Panc1 (cell line): ENCODE data around the gene LAMB4. TPM values are rescaled to one million over a fixed set of nuclear protein-coding genes. Genes with fewer than 3 reads are reported as not detected.

Source experiments
- ATAC-seq: fragments of 200-7000 bp; cut with Tn5 transposase; 2 replicates; pipeline ENCODE4 v1.9.1; 2020; ENCODE audit warnings: mild to moderate bottlenecking, moderate library complexity
- BruUV-seq: library from RNA; stranded (reverse); fragments of 400-500 nt; replicated peaks from 2 replicates; lab custom pipeline; 2021; lab: Mats Ljungman, UMichigan
- CTCF ChIA-PET: fragments of 300-600 bp; sonication (Branson Sonifier 250); formaldehyde crosslinking; loops from one replicate; lab custom pipeline; 2022; ENCODE audit warnings: antibody characterized with exemption; lab: Charles Lee
- POLR2A ChIA-PET: fragments of 300-600 bp; sonication (Branson Sonifier 250); formaldehyde crosslinking; loops from one replicate; lab custom pipeline; 2022; ENCODE audit warnings: antibody characterized with exemption; lab: Charles Lee
- DNase-seq: peaks from one replicate; pipeline ENCODE4 v3.0.0-alpha.2; 2010; ENCODE audit warnings: low read depth, low spot score
- H3K27ac ChIP-seq: 2 replicates; pipeline ENCODE4 v1.5.1; 2011; ENCODE audit warnings: mild to moderate bottlenecking, low read length, inconsistent platforms
- H3K27me3 ChIP-seq: fragments of 200-500 bp; sonication (Bioruptor generic); 2 replicates; pipeline ENCODE4 v1.6.0; 2014; ENCODE audit warnings: low read length, inconsistent platforms; ENCODE audit not compliant: control insufficient read depth, insufficient read depth
- H3K36me3 ChIP-seq: fragments of 200-500 bp; sonication (Bioruptor generic); 2 replicates; pipeline ENCODE4 v1.5.1; 2014; ENCODE audit warnings: inconsistent platforms, mild to moderate bottlenecking, low read length, moderate library complexity; ENCODE audit not compliant: control insufficient read depth, insufficient read depth
- H3K4me1 ChIP-seq: 2 replicates; pipeline ENCODE4 v1.5.1; 2011; ENCODE audit warnings: inconsistent platforms, mild to moderate bottlenecking, low read length, moderate library complexity; ENCODE audit not compliant: control insufficient read depth, insufficient read depth
- H3K4me3 ChIP-seq, 2 experiments: 2 replicates each; pipeline ENCODE4 v1.5.1; 2011 to 2012; ENCODE audit warnings: low read depth in 2 of 2, low read length in 2 of 2, mild to moderate bottlenecking in 2 of 2, inconsistent platforms in 1 of 2, moderate library complexity in 1 of 2
- H3K9me3 ChIP-seq: fragments of 200-500 bp; sonication (Bioruptor generic); 2 replicates; pipeline ENCODE4 v1.5.1; 2014; ENCODE audit warnings: low read depth, mild to moderate bottlenecking, inconsistent platforms, low read length, moderate library complexity; ENCODE audit not compliant: control insufficient read depth, insufficient read depth
- CTCF ChIP-seq: fragments of 450-650 bp; IDR thresholded peaks from 2 replicates; pipeline ENCODE4 v1.5.1; 2017; ENCODE audit warnings: mild to moderate bottlenecking
- POLR2AphosphoS5 ChIP-seq: IDR thresholded peaks from 2 replicates; pipeline ENCODE4 v1.6.1; 2012; ENCODE audit warnings: mild to moderate bottlenecking, low read depth, low read length, moderate library complexity
- REST ChIP-seq, 2 experiments: IDR thresholded peaks; 2 replicates each; pipeline ENCODE4 v1.6.1; 2011 to 2012; ENCODE audit warnings: low read depth in 2 of 2, control low read depth in 1 of 2, low read length in 1 of 2, mild to moderate bottlenecking in 1 of 2, moderate library complexity in 1 of 2; ENCODE audit not compliant: insufficient read depth in 1 of 2
- SIN3A ChIP-seq: IDR thresholded peaks from 2 replicates; pipeline ENCODE4 v1.6.1; 2012; ENCODE audit warnings: low read depth, mild to moderate bottlenecking, low read length, moderate library complexity, borderline replicate concordance; ENCODE audit not compliant: insufficient read depth
- TCF7L2 ChIP-seq: IDR thresholded peaks from 2 replicates; pipeline ENCODE4 v1.6.1; 2011; ENCODE audit warnings: mild to moderate bottlenecking, low read depth, low read length, inconsistent platforms
- in situ Hi-C: cut with HindIII; loops from 2 replicates; pipeline ENCODE4 v1.10.0; 2016; ENCODE audit warnings: low sequenced_read_pairs, low pct_unique_long_range_greater_than_20kb
- intact Hi-C: fragments of 100-400 bp; cut with micrococcal nuclease; formaldehyde crosslinking; loops from one replicate; pipeline ENCODE4 v1.10.0; 2022; ENCODE audit not compliant: unreplicated experiment
- total RNA-seq: library from RNA; stranded (reverse); gene quantifications from one replicate; pipeline ENCODE4 v1.2.1, GENCODE V29; 2021; ENCODE audit not compliant: unreplicated experiment

The LAMB4 gene
- total RNA-seq, 1 experiment from 2014 or later: not detected

GRCh38 chr7:108164946-108165345 lies 34.8 kb upstream of the LAMB4 start:
- ChIA-PET CTCF (no interaction called here), POLR2A (no interaction called here)
- no peak for TF ChIP-seq REST (IDR thresholded peaks at IDR 0.05; ENCODE audit: insufficient read depth in 1 of 2, low read depth in 2 of 2, low read length in 1 of 2)
- TF ChIP-seq POLR2AphosphoS5: no peak
- no peak for TF ChIP-seq CTCF
- no peak for TF ChIP-seq SIN3A
- no peak for TF ChIP-seq TCF7L2
- no TSS peak for BruUV-seq
- no peak for DNase-seq
- no peak for ATAC-seq
- Histone ChIP-seq H3K27ac (no peak overlapping the region), H3K4me1 (no peaks in the 10 kb centered on the region), H3K36me3 (no peaks in the 10 kb centered on the region), H3K4me3 (no peak overlapping the region), H3K9me3 (no peaks in the 10 kb centered on the region), H3K27me3 (peaks cover 9% of the 10 kb centered on the region; the same call in 1 of the 2 replicates)
- in situ Hi-C loops: no loop called here
- intact Hi-C loops: no loop called here

DNA sequence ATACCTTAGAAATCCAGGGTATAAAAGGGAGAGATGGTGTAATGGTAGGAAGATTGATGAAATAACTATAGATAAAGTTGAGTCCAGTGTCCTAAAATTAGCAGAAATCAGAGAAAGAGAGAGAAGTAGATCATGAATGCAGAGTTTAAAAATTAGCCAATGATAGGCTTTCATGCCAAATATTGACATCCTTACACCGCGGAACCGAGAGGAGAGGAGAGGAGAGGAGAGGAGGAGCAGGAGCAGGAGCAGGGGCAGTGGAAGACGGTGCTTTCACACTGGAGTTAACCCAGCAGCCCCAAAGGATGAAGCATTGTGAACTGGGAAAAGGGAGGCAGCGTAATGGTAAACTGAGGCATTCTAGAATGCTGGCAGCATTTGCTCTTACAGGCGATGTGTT lies 34.2 kb upstream of the LAMB4 start:
- no peak for ATAC-seq
- ChIA-PET POLR2A (no interaction called here), CTCF (no interaction called here)
- Histone ChIP-seq H3K27ac (no peak overlapping the region), H3K9me3 (no peaks in the 10 kb centered on the region), H3K27me3 (peaks cover 7% of the 10 kb centered on the region; the same call in 1 of the 2 replicates), H3K4me3 (no peak overlapping the region), H3K4me1 (no peaks in the 10 kb centered on the region), H3K36me3 (no peaks in the 10 kb centered on the region)
- TF ChIP-seq POLR2AphosphoS5 (no peak), TCF7L2 (no peak), CTCF (no peak), SIN3A (no peak), REST (IDR thresholded peaks at IDR 0.05; ENCODE audit: insufficient read depth in 1 of 2, low read depth in 2 of 2, low read length in 1 of 2) (no peak)
- no peak for DNase-seq
- in situ Hi-C loops (no loop called here), intact Hi-C loops (no loop called here)
- BruUV-seq: no TSS peak
